Activated gamma-delta T cell (primary cell): ENCODE results near the gene BLACAT1.

Source experiments
- DNase-seq: peaks from one replicate; lab custom pipeline; 2025; lab: John Stamatoyannopoulos, UW
- total RNA-seq, 2 donors: gene quantifications; one replicate each; lab custom pipeline; 2026; lab: John Stamatoyannopoulos, UW

The BLACAT1 gene
- total RNA-seq, result 0.61 to 2.0 reads per million in 2 donors

GRCh38 chr1:205455581-205456382 lies at the start of gene BLACAT1:
Gene BLACAT1 (minus strand): TSS chr1:205456045.
- DNase-seq, result no peak

- DNase-seq, result no peak
Measured at GRCh38 chr1:205505076-205505729, 49.4 kb upstream of the BLACAT1 start.

- DNase-seq, result no peak
Measured at GRCh38 chr1:205504311-205505075, 48.6 kb upstream of the BLACAT1 start, which contains the start of gene CDK18. Gene CDK18 (plus strand): TSS chr1:205504669. CDS start chr1:205523168, 18,499 bp downstream.

- DNase-seq, result no peak
Measured at GRCh38 chr1:205502992-205503391, 47.1 kb upstream of the BLACAT1 start.

GRCh38 chr1:205502111-205502810 lies 46.4 kb upstream of the BLACAT1 start:
- DNase-seq, result no peak

- no peak for DNase-seq
Measured at GRCh38 chr1:205500240-205501233, 44.7 kb upstream of the BLACAT1 start.

GRCh38 chr1:205499789-205500188 lies 43.9 kb upstream of the BLACAT1 start:
- no peak for DNase-seq

- DNase-seq, result no peak
Measured at GRCh38 chr1:205497351-205497750, 41.5 kb upstream of the BLACAT1 start.

GRCh38 chr1:205496661-205497060 lies 40.8 kb upstream of the BLACAT1 start:
- no peak for DNase-seq

- DNase-seq, result no peak
Measured at GRCh38 chr1:205495237-205495823, 39.5 kb upstream of the BLACAT1 start.

- DNase-seq, result no peak
Measured at GRCh38 chr1:205494115-205494514, 38.3 kb upstream of the BLACAT1 start.

GRCh38 chr1:205493241-205494085 lies 37.6 kb upstream of the BLACAT1 start:
- DNase-seq, result no peak

- DNase-seq, result no peak
Measured at GRCh38 chr1:205492774-205493173, 36.9 kb upstream of the BLACAT1 start.

GRCh38 chr1:205492201-205492667 lies 36.4 kb upstream of the BLACAT1 start:
- DNase-seq, result no peak

GRCh38 chr1:205491794-205492193 lies 35.9 kb upstream of the BLACAT1 start:
- DNase-seq, result no peak

- no peak for DNase-seq
Measured at GRCh38 chr1:205488074-205488723, 32.4 kb upstream of the BLACAT1 start.

- no peak for DNase-seq
Measured at GRCh38 chr1:205486258-205486657, 30.4 kb upstream of the BLACAT1 start.
